Measurements from ENCODE around the gene ECT2L.

ECT2L gene, protein sequence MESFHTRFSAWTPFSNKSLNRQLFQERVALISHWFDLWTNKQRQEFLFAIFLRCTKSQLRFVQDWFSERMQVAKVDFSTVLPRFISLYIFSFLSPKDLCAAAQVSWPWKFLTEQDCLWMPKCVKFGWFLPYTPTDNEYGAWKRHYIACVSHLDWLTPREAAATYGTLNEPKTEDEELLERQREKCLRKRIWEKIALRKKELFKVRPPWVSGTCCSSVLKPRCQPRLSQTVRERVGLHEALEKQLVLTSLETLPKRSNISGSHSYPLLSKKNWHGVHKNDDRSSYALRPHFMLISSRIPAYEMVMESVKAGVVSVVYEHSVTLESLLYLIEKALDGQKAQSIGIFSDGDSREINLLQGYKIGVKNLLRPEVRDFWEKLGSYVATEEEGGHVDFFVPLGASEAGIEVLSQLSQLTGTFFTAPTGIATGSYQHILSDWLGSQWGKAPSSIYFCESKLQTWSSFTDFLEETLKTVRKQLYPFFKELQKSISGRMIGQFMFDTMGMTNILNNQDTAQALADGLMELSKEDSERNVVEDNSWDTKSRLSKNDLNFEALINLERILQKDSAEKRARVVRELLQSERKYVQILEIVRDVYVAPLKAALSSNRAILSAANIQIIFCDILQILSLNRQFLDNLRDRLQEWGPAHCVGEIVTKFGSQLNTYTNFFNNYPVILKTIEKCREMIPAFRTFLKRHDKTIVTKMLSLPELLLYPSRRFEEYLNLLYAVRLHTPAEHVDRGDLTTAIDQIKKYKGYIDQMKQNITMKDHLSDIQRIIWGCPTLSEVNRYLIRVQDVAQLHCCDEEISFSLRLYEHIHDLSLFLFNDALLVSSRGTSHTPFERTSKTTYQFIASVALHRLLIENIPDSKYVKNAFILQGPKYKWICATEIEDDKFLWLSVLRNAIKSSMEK

DNA sequence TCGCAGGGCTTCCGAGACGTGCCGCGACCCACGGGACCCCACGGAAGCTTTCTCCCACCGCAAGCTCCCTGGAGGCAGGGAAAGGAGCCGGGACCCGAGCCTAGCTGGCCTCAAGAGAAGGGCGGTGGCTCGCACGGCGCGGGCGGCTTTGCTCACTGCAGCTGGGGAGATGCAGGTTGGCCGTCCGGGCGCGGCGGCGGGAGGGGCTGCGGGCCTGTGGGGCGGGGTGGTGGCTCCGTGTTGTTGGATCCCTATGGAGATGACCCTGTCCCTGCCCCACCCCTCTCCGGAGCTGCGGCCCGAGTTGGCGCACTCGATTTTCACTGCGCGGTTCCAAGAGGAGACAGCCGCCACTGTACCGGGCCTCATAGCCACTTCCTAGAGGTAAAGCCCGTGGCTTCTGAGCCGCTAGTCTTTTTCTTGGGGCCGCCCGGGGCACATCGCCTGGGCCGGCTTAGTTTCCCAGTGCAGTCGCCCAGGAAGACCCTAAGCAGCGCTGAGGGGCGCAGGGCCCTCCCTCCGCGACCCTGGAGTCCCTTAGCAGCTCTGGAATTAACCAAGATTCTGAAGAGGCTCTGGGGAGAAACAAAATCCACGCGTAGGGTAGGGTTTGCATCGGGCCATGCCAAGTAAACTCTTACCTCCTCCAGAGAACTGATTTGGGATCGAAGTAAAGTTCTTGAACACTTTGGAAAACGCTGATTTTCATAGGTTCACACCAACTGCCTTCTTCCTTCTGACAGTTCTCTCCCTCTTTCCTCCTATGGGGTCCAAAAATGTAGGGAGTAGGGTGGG lies at the start of gene ECT2L:
Gene ECT2L (plus strand): TSS at position 279 of the 795 bp plus-strand sequence. CDS start 17,188 bp downstream, outside the sequence.
- H3K4me1 ChIP-seq (ENCODE audit: control insufficient read depth, insufficient read depth, low read length) = peaks cover 5% of the 10 kb centered on the region
- peak within 1 kb of the TSS; percentile 70 for H3K9ac ChIP-seq (ENCODE audit: low read depth, low read length)
- no peaks in the 10 kb centered on the region for H3K9me3 ChIP-seq (ENCODE audit: control insufficient read depth, insufficient read depth, low read length)
- peak within 1 kb of the TSS; percentile 61 for H3K4me3 ChIP-seq (ENCODE audit: low read depth, low read length)
- no peak within 1 kb of the TSS for H3K27ac ChIP-seq (ENCODE audit: low read depth, low read length)
- H3K36me3 ChIP-seq (ENCODE audit: control insufficient read depth, insufficient read depth, low read length) = no peaks in the 10 kb centered on the region
- H3K27me3 ChIP-seq (ENCODE audit: control insufficient read depth, insufficient read depth, low read length) = peaks cover 10% of the 10 kb centered on the region

GRCh38 chr6:138752017-138752416 lies 43.9 kb upstream of the ECT2L start:
- no peak overlapping the region for H3K4me3 ChIP-seq (ENCODE audit: low read depth, low read length)
- no peak overlapping the region for H3K27ac ChIP-seq (ENCODE audit: low read depth, low read length)
- no peaks in the 10 kb centered on the region for H3K36me3 ChIP-seq (ENCODE audit: control insufficient read depth, insufficient read depth, low read length)
- H3K4me1 ChIP-seq (ENCODE audit: control insufficient read depth, insufficient read depth, low read length) = no peaks in the 10 kb centered on the region
- no peak overlapping the region for H3K9ac ChIP-seq (ENCODE audit: low read depth, low read length)
- no peaks in the 10 kb centered on the region for H3K27me3 ChIP-seq (ENCODE audit: control insufficient read depth, insufficient read depth, low read length)
- H3K9me3 ChIP-seq (ENCODE audit: control insufficient read depth, insufficient read depth, low read length) = no peaks in the 10 kb centered on the region

DNA sequence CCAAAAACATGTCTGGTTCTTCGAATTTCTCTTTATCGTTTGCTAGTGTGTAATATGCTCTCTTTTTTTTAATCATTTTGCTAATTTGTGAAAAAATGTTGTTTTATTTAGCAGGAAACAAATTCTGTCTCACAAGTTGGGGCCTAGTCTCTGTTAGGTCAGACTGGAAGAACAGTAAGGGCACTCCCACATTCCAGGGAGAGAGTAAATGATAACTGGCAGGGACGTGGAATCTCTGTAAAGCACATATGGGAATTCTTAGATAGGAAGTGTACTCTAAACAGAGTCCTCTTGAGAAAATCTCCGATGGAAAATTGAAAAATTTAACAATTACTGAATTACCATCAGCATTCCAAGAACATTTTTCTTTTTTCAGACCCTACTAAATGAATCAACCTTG lies 38.8 kb upstream of the ECT2L start:
- no peaks in the 10 kb centered on the region for H3K9me3 ChIP-seq (ENCODE audit: control insufficient read depth, insufficient read depth, low read length)
- no peak overlapping the region for H3K27ac ChIP-seq (ENCODE audit: low read depth, low read length)
- no peak overlapping the region for H3K4me3 ChIP-seq (ENCODE audit: low read depth, low read length)
- H3K27me3 ChIP-seq (ENCODE audit: control insufficient read depth, insufficient read depth, low read length) = no peaks in the 10 kb centered on the region
- no peaks in the 10 kb centered on the region for H3K4me1 ChIP-seq (ENCODE audit: control insufficient read depth, insufficient read depth, low read length)
- H3K36me3 ChIP-seq (ENCODE audit: control insufficient read depth, insufficient read depth, low read length) = no peaks in the 10 kb centered on the region
- H3K9ac ChIP-seq (ENCODE audit: low read depth, low read length) = no peak overlapping the region

DNA sequence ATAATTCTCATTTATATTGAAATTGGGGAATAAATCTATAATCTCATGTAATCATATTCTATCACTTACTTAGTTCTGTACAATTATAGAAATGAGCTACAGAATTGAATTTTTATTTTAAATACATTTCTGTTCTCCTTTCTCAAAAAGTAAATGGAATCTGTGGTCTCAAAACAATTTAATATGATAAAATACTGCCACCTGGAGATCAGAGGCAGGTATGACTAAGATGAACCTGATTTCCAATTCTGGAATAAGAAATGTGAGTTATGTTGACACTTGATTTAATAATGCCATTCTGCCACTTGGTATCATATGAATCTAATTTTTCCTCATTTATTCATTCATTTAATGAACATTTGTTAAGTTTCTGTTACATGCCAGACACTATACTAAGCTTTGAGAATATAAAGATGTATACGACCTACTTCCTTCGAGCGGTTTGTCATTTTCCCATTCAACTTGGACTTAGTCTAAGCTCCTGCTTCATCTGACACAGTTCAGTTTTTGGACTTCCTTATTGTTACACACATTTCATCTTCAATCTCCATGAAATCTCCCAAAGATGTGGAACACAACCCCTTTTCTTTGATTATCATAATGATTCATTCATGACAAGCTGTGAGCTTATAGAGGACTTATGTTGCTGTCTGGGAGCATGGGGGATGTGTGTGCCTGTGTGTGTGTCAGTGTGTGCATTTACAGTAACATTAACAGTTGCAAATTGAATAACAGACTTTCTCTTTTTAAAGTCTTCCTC lies 29.8 kb upstream of the ECT2L start:
- Histone ChIP-seq H3K9me3 (ENCODE audit: control insufficient read depth, insufficient read depth, low read length) (no peaks in the 10 kb centered on the region), H3K4me1 (ENCODE audit: control insufficient read depth, insufficient read depth, low read length) (no peaks in the 10 kb centered on the region), H3K36me3 (ENCODE audit: control insufficient read depth, insufficient read depth, low read length) (no peaks in the 10 kb centered on the region), H3K4me3 (ENCODE audit: low read depth, low read length) (no peak overlapping the region), H3K27ac (ENCODE audit: low read depth, low read length) (no peak overlapping the region), H3K9ac (ENCODE audit: low read depth, low read length) (no peak overlapping the region), H3K27me3 (ENCODE audit: control insufficient read depth, insufficient read depth, low read length) (no peaks in the 10 kb centered on the region)

GRCh38 chr6:138769102-138769676 lies 26.7 kb upstream of the ECT2L start:
- H3K36me3 ChIP-seq (ENCODE audit: control insufficient read depth, insufficient read depth, low read length) = no peaks in the 10 kb centered on the region
- no peaks in the 10 kb centered on the region for H3K27me3 ChIP-seq (ENCODE audit: control insufficient read depth, insufficient read depth, low read length)
- no peak overlapping the region for H3K27ac ChIP-seq (ENCODE audit: low read depth, low read length)
- H3K9ac ChIP-seq (ENCODE audit: low read depth, low read length) = no peak overlapping the region
- H3K4me1 ChIP-seq (ENCODE audit: control insufficient read depth, insufficient read depth, low read length) = 0 out of 2 replicates have a peak, but pooled peaks cover 1% of the 10 kb centered on the region
- H3K9me3 ChIP-seq (ENCODE audit: control insufficient read depth, insufficient read depth, low read length) = no peaks in the 10 kb centered on the region
- no peak overlapping the region for H3K4me3 ChIP-seq (ENCODE audit: low read depth, low read length)

DNA sequence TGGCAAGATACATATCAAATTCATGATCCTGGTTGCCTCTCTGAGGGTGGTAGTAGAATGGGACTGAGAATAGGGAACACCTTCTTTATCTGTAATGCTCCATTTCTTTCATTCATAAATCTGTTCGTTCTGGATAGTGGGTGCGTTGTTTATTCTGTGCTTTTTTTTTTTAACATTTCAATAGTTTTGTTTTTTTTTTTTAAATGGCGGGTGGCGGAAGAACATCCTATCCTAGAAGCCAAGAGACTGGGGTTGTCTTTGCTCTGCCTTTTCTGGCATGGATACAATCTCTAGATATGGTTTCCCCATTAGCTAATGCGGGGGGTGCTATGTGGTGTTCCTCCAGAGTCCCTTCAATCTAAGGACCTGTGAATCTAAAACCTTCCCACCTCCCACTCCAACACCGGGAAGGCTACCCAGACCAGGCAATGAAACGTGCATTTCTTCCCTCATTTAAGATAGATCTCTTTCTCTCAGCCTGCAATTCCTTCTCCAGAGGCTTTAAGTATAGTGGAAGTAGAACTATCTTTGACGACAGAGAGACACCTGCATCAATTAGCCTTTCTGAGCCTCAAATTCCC lies 23.2 kb upstream of the ECT2L start:
- no peaks in the 10 kb centered on the region for H3K27me3 ChIP-seq (ENCODE audit: control insufficient read depth, insufficient read depth, low read length)
- peak overlapping the region; percentile 91 for H3K9ac ChIP-seq (ENCODE audit: low read depth, low read length)
- H3K9me3 ChIP-seq (ENCODE audit: control insufficient read depth, insufficient read depth, low read length) = no peaks in the 10 kb centered on the region
- H3K36me3 ChIP-seq (ENCODE audit: control insufficient read depth, insufficient read depth, low read length) = no peaks in the 10 kb centered on the region
- H3K4me1 ChIP-seq (ENCODE audit: control insufficient read depth, insufficient read depth, low read length) = 0 out of 2 replicates have a peak, but pooled peaks cover 3% of the 10 kb centered on the region
- peak overlapping the region; percentile 92 for H3K27ac ChIP-seq (ENCODE audit: low read depth, low read length)
- H3K4me3 ChIP-seq (ENCODE audit: low read depth, low read length) = peak overlapping the region; percentile 90

DNA sequence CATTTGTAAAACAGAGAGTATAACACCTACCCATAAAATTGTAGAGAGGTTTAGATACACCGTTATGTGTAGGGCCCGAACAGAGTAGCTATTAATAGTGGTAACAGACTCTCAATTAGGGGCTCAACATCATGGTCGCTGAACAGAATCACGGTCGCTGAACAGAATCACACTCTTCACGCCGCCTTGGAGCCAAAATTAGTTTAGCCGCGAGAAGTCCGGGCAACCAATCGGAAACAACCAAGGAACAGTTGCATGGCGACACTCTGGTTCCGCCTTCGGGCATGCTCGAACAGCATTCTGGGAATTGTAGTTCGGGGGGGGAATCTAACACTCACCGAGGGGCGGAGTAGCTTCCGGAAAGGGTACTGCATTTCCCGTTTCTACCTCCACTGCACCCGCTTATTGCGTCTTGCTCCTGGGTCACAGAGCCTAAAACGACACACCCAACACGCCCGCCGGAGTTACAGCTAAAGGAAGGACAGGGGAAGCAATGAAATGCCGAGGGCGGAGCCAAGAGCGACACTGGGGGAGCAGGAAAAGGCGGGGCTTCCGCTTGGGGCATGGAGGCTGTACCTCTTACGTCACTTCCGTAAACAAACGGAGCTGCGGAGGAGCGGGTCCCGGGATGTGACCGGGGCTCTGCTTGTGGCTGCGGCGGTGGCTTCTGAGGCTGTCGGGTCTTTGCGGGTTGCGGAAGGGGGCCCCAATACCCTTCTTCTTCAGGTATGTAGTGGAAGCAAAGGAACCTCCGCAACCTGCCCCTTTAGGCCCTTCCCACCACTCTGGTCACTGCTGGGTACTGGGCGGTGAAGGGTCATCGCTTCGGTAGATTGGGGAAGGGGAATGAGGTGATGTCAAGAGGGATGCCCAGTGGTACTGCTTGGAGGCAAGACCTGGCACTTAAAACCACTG lies 22.5 kb upstream of the ECT2L start, which contains the start of gene CCDC28A:
Gene CCDC28A (plus strand): TSS at position 593 of the 915 bp plus-strand sequence. CDS start 2,352 bp downstream, outside the sequence.
- Histone ChIP-seq H3K27me3 (ENCODE audit: control insufficient read depth, insufficient read depth, low read length) (no peaks in the 10 kb centered on the region), H3K36me3 (ENCODE audit: control insufficient read depth, insufficient read depth, low read length) (no peaks in the 10 kb centered on the region), H3K4me3 (ENCODE audit: low read depth, low read length) (peak within 1 kb of the TSS; percentile 90), H3K27ac (ENCODE audit: low read depth, low read length) (peak within 1 kb of the TSS; percentile 92), H3K4me1 (ENCODE audit: control insufficient read depth, insufficient read depth, low read length) (0 out of 2 replicates have a peak, but pooled peaks cover 3% of the 10 kb centered on the region), H3K9ac (ENCODE audit: low read depth, low read length) (peak within 1 kb of the TSS; percentile 91), H3K9me3 (ENCODE audit: control insufficient read depth, insufficient read depth, low read length) (no peaks in the 10 kb centered on the region)

GRCh38 chr6:138774370-138774769 lies 21.5 kb upstream of the ECT2L start:
- no peaks in the 10 kb centered on the region for H3K36me3 ChIP-seq (ENCODE audit: control insufficient read depth, insufficient read depth, low read length)
- H3K9me3 ChIP-seq (ENCODE audit: control insufficient read depth, insufficient read depth, low read length) = no peaks in the 10 kb centered on the region
- no peaks in the 10 kb centered on the region for H3K27me3 ChIP-seq (ENCODE audit: control insufficient read depth, insufficient read depth, low read length)
- H3K9ac ChIP-seq (ENCODE audit: low read depth, low read length) = no peak overlapping the region
- peak overlapping the region; percentile 90 for H3K4me3 ChIP-seq (ENCODE audit: low read depth, low read length)
- no peak overlapping the region for H3K27ac ChIP-seq (ENCODE audit: low read depth, low read length)
- 0 out of 2 replicates have a peak, but pooled peaks cover 3% of the 10 kb centered on the region for H3K4me1 ChIP-seq (ENCODE audit: control insufficient read depth, insufficient read depth, low read length)

DNA sequence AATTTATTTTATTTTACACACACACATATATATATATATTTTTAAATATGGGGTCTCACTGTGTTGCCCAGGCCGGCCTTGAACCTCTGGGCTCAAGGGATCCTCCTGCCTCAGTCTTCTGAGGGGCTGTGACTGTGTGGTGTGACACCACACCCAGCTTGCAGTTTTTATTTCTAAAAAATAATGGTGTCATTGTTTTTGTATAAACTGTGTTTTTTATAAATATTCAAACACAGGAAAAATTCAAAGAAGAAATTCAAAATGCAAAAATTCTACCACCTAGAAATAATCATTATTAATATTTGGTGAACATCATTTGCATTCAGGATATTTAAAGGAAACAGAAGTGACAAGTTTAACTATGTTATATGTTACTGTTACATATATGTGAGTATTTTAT lies 19.2 kb upstream of the ECT2L start:
- peaks cover 3% of the 10 kb centered on the region; the same call in 1 of the 2 replicates for H3K36me3 ChIP-seq (ENCODE audit: control insufficient read depth, insufficient read depth, low read length)
- H3K9me3 ChIP-seq (ENCODE audit: control insufficient read depth, insufficient read depth, low read length) = no peaks in the 10 kb centered on the region
- no peak overlapping the region for H3K4me3 ChIP-seq (ENCODE audit: low read depth, low read length)
- 0 out of 2 replicates have a peak, but pooled peaks cover 3% of the 10 kb centered on the region for H3K4me1 ChIP-seq (ENCODE audit: control insufficient read depth, insufficient read depth, low read length)
- no peaks in the 10 kb centered on the region for H3K27me3 ChIP-seq (ENCODE audit: control insufficient read depth, insufficient read depth, low read length)
- no peak overlapping the region for H3K27ac ChIP-seq (ENCODE audit: low read depth, low read length)
- H3K9ac ChIP-seq (ENCODE audit: low read depth, low read length) = no peak overlapping the region

Data from HUES48 (cell line).